CD14-positive monocyte (primary cell): ENCODE data around the gene SLC7A8. TPM values are rescaled to one million over a fixed set of nuclear protein-coding genes. Genes with fewer than 3 reads are reported as not detected.

Experiments
- DNase-seq, 3 donors: peaks; one replicate each; pipeline ENCODE4 v3.0.0-alpha.2; 2011 to 2022
- H2AFZ ChIP-seq: 2 replicates; pipeline ENCODE4 v1.6.0; 2012; ENCODE audit warnings: mild to moderate bottlenecking, low read depth, low read length, inconsistent platforms; ENCODE audit not compliant: insufficient read depth, poor library complexity, severe bottlenecking
- H3K27ac ChIP-seq, 2 donors: 1 replicate in 1 of 2; 2 replicates in 1 of 2; pipeline ENCODE4 v1.5.1; 2012 to 2013; ENCODE audit warnings: low read length in 2 of 2, control low read depth in 1 of 2, inconsistent platforms in 1 of 2, low read depth in 1 of 2, mild to moderate bottlenecking in 1 of 2
- H3K27me3 ChIP-seq, 2 donors: one replicate each; pipeline versions ENCODE4 v1.6.0 to v1.6.1; 2011 to 2013; ENCODE audit warnings: low read length in 2 of 2; ENCODE audit not compliant: control insufficient read depth in 2 of 2, insufficient read depth in 2 of 2
- H3K36me3 ChIP-seq, 2 donors: replicated peaks in 1 of 2; 1 replicate in 1 of 2; 2 replicates in 1 of 2; pipeline versions ENCODE4 v1.5.1 to v1.6.1; 2012 to 2013; ENCODE audit warnings: low read length in 2 of 2, control low read depth in 1 of 2, inconsistent platforms in 1 of 2, mild to moderate bottlenecking in 1 of 2; ENCODE audit not compliant: insufficient read depth in 2 of 2, control insufficient read depth in 1 of 2
- H3K4me1 ChIP-seq, 2 donors: 1 replicate in 1 of 2; 2 replicates in 1 of 2; pipeline versions ENCODE4 v1.5.1 to v1.6.1; 2012 to 2013; ENCODE audit warnings: low read length in 2 of 2, control low read depth in 1 of 2, inconsistent platforms in 1 of 2, mild to moderate bottlenecking in 1 of 2, moderate library complexity in 1 of 2; ENCODE audit not compliant: insufficient read depth in 2 of 2, control insufficient read depth in 1 of 2
- H3K4me2 ChIP-seq: replicated peaks from 2 replicates; pipeline ENCODE3; 2012; ENCODE audit warnings: low read length, moderate library complexity, mild to moderate bottlenecking; ENCODE audit not compliant: poor library complexity, severe bottlenecking; ENCODE audit errors: extremely low read depth
- H3K4me3 ChIP-seq, 3 experiments: fragments of 200-600 bp in 1 of 3; sonication (generic) in 1 of 3; replicated peaks in 1 of 3; 1 replicate in 2 of 3; 2 replicates in 1 of 3; pipeline ENCODE4 v1.5.1; 2011 to 2013; ENCODE audit warnings: low read length in 3 of 3, mild to moderate bottlenecking in 3 of 3, control low read depth in 2 of 3, low read depth in 2 of 3, inconsistent platforms in 1 of 3, moderate library complexity in 1 of 3
- H3K79me2 ChIP-seq: 2 replicates; pipeline ENCODE4 v1.6.0; 2012; ENCODE audit warnings: mild to moderate bottlenecking, control low read depth, inconsistent platforms, low read length, moderate library complexity; ENCODE audit not compliant: insufficient read depth
- H3K9ac ChIP-seq: 2 replicates; pipeline ENCODE4 v1.6.0; 2017; ENCODE audit warnings: low read length, mild to moderate bottlenecking; ENCODE audit not compliant: insufficient read depth, poor library complexity, severe bottlenecking
- H3K9me3 ChIP-seq, 2 donors: replicated peaks in 1 of 2; 1 replicate in 1 of 2; 2 replicates in 1 of 2; pipeline versions ENCODE4 v1.5.1 to v1.6.1; 2012 to 2013; ENCODE audit warnings: low read length in 2 of 2, control low read depth in 1 of 2; ENCODE audit not compliant: control insufficient read depth in 1 of 2, insufficient read depth in 1 of 2
- H4K20me1 ChIP-seq: 2 replicates; pipeline ENCODE4 v1.6.0; 2012; ENCODE audit warnings: mild to moderate bottlenecking, low read length, control low read depth, moderate library complexity; ENCODE audit not compliant: insufficient read depth
- H3K27ac Mint-ChIP-seq, 7 donors: one replicate each; pipeline ENCODE4 v1.8.0; 2020; ENCODE audit warnings: mild to moderate bottlenecking in 7 of 7, mixed read lengths in 7 of 7, moderate library complexity in 6 of 7, inconsistent platforms in 2 of 7
- H3K27me3 Mint-ChIP-seq, 3 donors: one replicate each; pipeline ENCODE4 v1.8.0; 2021 to 2022; ENCODE audit warnings: low read depth in 3 of 3, mild to moderate bottlenecking in 3 of 3, mixed read lengths in 3 of 3, moderate library complexity in 3 of 3, inconsistent platforms in 1 of 3
- H3K36me3 Mint-ChIP-seq, 2 donors: one replicate each; pipeline ENCODE4 v1.8.0; 2020; ENCODE audit warnings: mixed read lengths in 2 of 2, inconsistent platforms in 1 of 2, mild to moderate bottlenecking in 1 of 2
- H3K4me1 Mint-ChIP-seq: one replicate; pipeline ENCODE4 v1.8.0; 2020; ENCODE audit warnings: mild to moderate bottlenecking, mixed read lengths
- H3K4me3 Mint-ChIP-seq, 2 donors: one replicate each; pipeline ENCODE4 v1.8.0; 2020; ENCODE audit warnings: mild to moderate bottlenecking in 2 of 2, mixed read lengths in 2 of 2, moderate library complexity in 1 of 2
- H3K9me3 Mint-ChIP-seq, 7 donors: one replicate each; pipeline ENCODE4 v1.8.0; 2020 to 2022; ENCODE audit warnings: mixed read lengths in 7 of 7, mild to moderate bottlenecking in 6 of 7, moderate library complexity in 6 of 7, inconsistent platforms in 2 of 7
- WGBS: methylation state at CpG from one replicate; pipeline ENCODE4 v1.1.5; 2013; ENCODE audit warnings: missing lambda C conversion rate; ENCODE audit not compliant: insufficient coverage; 5-methylcytosine and 5-hydroxymethylcytosine counted together
- intact Hi-C, 2 donors: fragments of 100-400 bp; cut with micrococcal nuclease; formaldehyde crosslinking; loops; one replicate each; pipeline versions ENCODE4 v1.15.0 to v1.15.1; 2023
- polyA plus RNA-seq, 3 donors: library from polyadenylated mRNA; depleted of rRNA in 1 of 3; unstranded in 2 of 3; stranded (reverse) in 1 of 3; fragments of 300-500 nt in 2 of 3; fragments of >200 nt in 1 of 3; fragmentation: Illumina TruSeq in 2 of 3; gene quantifications; 1 replicate in 2 of 3; 2 replicates in 1 of 3; pipeline ENCODE4 v1.2.3, GENCODE V29; 2012 to 2021
- TF ChIP-seq, protein P1 (sequence below): fragments of 200-600 bp; IDR thresholded peaks from one replicate; pipeline ENCODE4 v1.8.0; 2022; ENCODE audit warnings: antibody characterized with exemption, mild to moderate bottlenecking

SLC7A8 gene
- polyA plus RNA-seq, 3 donors: 0.05 to 0.53 (median 0.25) TPM

DNA sequence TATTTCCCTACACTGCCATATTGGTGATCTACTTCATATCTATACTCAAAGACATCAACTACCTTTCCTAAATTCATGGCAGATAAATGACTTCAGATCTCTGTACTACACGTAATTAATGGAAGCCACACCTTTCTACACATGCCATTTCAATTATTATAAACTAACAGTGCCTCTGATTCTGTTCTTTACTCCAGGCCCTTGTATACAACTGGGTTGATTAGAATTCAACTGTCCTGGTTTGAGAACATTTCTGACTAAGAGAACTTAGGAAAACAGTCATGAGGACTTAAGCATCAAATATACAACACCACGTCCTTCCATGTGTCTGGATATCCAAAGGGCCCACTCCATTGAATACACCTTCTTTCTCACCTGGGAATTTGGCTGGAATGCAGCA lies 90.4 kb downstream of the SLC7A8 start:
- peaks cover 46 to 52% of the 10 kb centered on the region in 2 donors for H3K36me3 Mint-ChIP-seq
- no CpG with 5 or more reads among the region's 2 CpGs for WGBS
- H3K4me1 Mint-ChIP-seq: peaks cover 18% of the 10 kb centered on the region
- Histone ChIP-seq H3K9me3 (no peaks in the 10 kb centered on the region), H3K36me3 (peaks cover 56 to 63% of the 10 kb centered on the region in 2 donors), H2AFZ (no peak overlapping the region), H3K4me1 (peaks cover 21 to 35% of the 10 kb centered on the region in 2 donors), H3K79me2 (peaks cover 94% of the 10 kb centered on the region), H3K9ac (no peak overlapping the region), H3K27ac (no peak overlapping the region), H3K27me3 (no peaks in the 10 kb centered on the region), H3K4me3 (no peak overlapping the region), H4K20me1 (peaks cover 80% of the 10 kb centered on the region), H3K4me2 (peak overlapping the region; percentile 88)
- TF ChIP-seq, protein P1, sequence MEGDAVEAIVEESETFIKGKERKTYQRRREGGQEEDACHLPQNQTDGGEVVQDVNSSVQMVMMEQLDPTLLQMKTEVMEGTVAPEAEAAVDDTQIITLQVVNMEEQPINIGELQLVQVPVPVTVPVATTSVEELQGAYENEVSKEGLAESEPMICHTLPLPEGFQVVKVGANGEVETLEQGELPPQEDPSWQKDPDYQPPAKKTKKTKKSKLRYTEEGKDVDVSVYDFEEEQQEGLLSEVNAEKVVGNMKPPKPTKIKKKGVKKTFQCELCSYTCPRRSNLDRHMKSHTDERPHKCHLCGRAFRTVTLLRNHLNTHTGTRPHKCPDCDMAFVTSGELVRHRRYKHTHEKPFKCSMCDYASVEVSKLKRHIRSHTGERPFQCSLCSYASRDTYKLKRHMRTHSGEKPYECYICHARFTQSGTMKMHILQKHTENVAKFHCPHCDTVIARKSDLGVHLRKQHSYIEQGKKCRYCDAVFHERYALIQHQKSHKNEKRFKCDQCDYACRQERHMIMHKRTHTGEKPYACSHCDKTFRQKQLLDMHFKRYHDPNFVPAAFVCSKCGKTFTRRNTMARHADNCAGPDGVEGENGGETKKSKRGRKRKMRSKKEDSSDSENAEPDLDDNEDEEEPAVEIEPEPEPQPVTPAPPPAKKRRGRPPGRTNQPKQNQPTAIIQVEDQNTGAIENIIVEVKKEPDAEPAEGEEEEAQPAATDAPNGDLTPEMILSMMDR: no peak
- H3K27me3 Mint-ChIP-seq: no peaks in the 10 kb centered on the region
- H3K4me3 Mint-ChIP-seq: no peak overlapping the region
- H3K9me3 Mint-ChIP-seq: no peaks in the 10 kb centered on the region
- intact Hi-C loops: loop anchor here in 1 of 2 donors (10.0 kb wide), 1 partner anchor 192 kb away; the partner anchor contains the start of gene HOMEZ
- DNase-seq: no peak
- no peak overlapping the region for H3K27ac Mint-ChIP-seq

DNA sequence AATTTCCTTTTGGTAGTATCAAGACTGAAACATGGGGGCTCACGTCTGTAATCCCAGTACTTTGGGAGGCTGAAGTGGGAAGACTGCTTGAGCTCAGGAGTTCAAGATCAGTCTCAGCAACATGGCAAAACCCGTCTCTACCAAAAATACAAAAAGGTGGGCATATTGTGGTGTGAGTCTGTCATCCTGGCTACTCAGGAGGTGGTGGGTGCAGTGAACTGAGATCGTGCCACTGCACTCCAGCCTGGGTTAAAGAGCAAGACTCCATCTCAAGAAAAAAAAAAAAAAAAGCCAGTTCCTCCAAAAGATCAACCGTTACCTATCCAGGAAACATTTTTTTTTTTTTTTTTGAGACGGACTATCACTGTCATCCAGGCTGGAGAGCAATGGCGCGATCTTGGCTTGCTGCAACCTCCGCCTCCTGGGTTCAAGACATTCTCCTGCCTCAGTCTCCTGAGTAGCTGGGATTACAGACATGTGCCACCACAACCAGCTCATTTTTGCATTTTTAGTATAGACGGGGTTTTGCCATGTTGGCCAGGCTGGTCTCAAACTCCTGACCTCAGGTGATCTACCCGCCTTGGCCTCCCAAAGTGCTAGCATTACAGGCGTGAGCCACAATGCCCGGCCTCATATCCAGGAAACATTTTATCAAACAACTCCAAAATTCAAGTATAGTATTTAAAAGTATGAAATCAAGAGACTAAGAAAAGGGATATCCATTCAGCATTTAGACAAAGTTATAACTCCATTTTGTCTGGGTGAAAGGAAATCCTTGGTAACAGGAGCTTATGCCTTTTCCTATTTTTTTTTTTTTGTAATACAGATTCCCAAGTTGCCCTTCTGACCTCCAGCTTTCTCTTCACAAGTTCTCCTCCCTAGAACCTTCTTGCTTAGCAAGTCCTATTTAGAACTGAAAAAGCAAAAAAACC lies 91.9 kb downstream of the SLC7A8 start:
- Histone ChIP-seq H3K79me2 (peaks cover 94% of the 10 kb centered on the region), H3K4me1 (peaks cover 15 to 24% of the 10 kb centered on the region in 2 donors)

More for the DNA sequence above, 91.9 kb downstream of the SLC7A8 start:
- no peak overlapping the region for H3K4me3 Mint-ChIP-seq
- H3K4me1 Mint-ChIP-seq: peaks cover 6% of the 10 kb centered on the region
- Histone ChIP-seq H3K4me2 (no peak overlapping the region), H3K27me3 (no peaks in the 10 kb centered on the region), H3K9me3 (no peaks in the 10 kb centered on the region), H3K27ac (no peak overlapping the region), H4K20me1 (peaks cover 82% of the 10 kb centered on the region), H3K9ac (no peak overlapping the region), H2AFZ (no peak overlapping the region), H3K4me3 (no peak overlapping the region), H3K36me3 (peaks cover 63 to 70% of the 10 kb centered on the region in 2 donors)
- WGBS: 76% methylated on average over 7 of the region's 12 CpGs
- H3K36me3 Mint-ChIP-seq: peaks cover 51 to 58% of the 10 kb centered on the region in 2 donors
- TF ChIP-seq, protein P1: no peak
- intact Hi-C loops: loop anchor here in 1 of 2 donors (10.0 kb wide), 1 partner anchor 193 kb away; the partner anchor contains the start of gene HOMEZ
- peak overlapping the region in 2 of 7 donors; percentile 4 to 75 for H3K27ac Mint-ChIP-seq
- H3K9me3 Mint-ChIP-seq: no peaks in the 10 kb centered on the region
- no peak for DNase-seq
- no peaks in the 10 kb centered on the region for H3K27me3 Mint-ChIP-seq
